Keratinocyte (primary cell): Measurements from ENCODE around the gene AMIGO2.

Experiments
- CTCF ChIP-seq, 3 experiments: IDR thresholded peaks in 1 of 3; conservative IDR thresholded peaks in 1 of 3; optimal IDR thresholded peaks in 1 of 3; 2 replicates in 2 of 3; 3 replicates in 1 of 3; pipeline versions ENCODE3 to v1.5.1; 2011; ENCODE audit warnings: low read length in 3 of 3, mild to moderate bottlenecking in 3 of 3, moderate library complexity in 2 of 3, control low read depth in 1 of 3, inconsistent platforms in 1 of 3; ENCODE audit not compliant: insufficient read depth in 2 of 3; ENCODE audit errors: extremely low read depth in 1 of 3
- EZH2 ChIP-seq: IDR thresholded peaks from one replicate; pipeline ENCODE4 v1.6.1; 2012; ENCODE audit warnings: inconsistent platforms, mild to moderate bottlenecking, low read length, moderate library complexity

- no peak for TF ChIP-seq CTCF (optimal IDR thresholded peaks at IDR 0.05 in 1 of 3, IDR thresholded peaks at IDR 0.05 in 1 of 3, conservative IDR thresholded peaks at IDR 0.05 in 1 of 3; ENCODE audit: extremely low read depth in 1 of 3, insufficient read depth in 2 of 3, low read length in 3 of 3)
- TF ChIP-seq EZH2 = no peak
These were observed 31.1 kb upstream of the AMIGO2 start for GRCh38 chr12:47110718-47111391.
